WTC11 (cell line): ENCODE results near the gene IL6R. TPM values are rescaled to one million over a fixed set of nuclear protein-coding genes. Genes with fewer than 3 reads are reported as not detected.
"Not testable (repeated sequence)": the region's sequence is repeated elsewhere in the genome, so short reads cannot be mapped to it uniquely, and the experiment has no call there.

Experiments
- ATAC-seq: fragments of 200-7000 bp; cut with Tn5 transposase; 2 replicates; pipeline ENCODE4 v1.10.0; 2021; ENCODE audit warnings: mild to moderate bottlenecking, moderate library complexity
- CTCF ChIA-PET: fragments of 300-600 bp; sonication (Branson Sonifier 250); formaldehyde crosslinking; loops from one replicate; lab custom pipeline; 2021; ENCODE audit warnings: antibody characterized with exemption; lab: Charles Lee
- POLR2A ChIA-PET: fragments of 350-600 bp; sonication (Branson Sonifier 250); formaldehyde crosslinking; loops from one replicate; lab custom pipeline; 2021; ENCODE audit warnings: antibody characterized with exemption; lab: Charles Lee
- DNase-seq: peaks from one replicate; pipeline ENCODE4 v3.0.0; 2021; ENCODE audit warnings: low spot score
- H3K27ac Mint-ChIP-seq: 2 replicates; pipeline ENCODE4 v1.8.0; 2021; ENCODE audit warnings: mixed read lengths
- H3K27me3 Mint-ChIP-seq: 2 replicates; pipeline ENCODE4 v1.8.0; 2021; ENCODE audit warnings: low read depth, mild to moderate bottlenecking, moderate library complexity, mixed read lengths
- H3K36me3 Mint-ChIP-seq: 2 replicates; pipeline ENCODE4 v1.8.0; 2021; ENCODE audit warnings: mixed read lengths
- H3K4me1 Mint-ChIP-seq: 2 replicates; pipeline ENCODE4 v1.8.0; 2022; ENCODE audit warnings: mixed read lengths
- H3K4me3 Mint-ChIP-seq: 2 replicates; pipeline ENCODE4 v1.8.0; 2021; ENCODE audit warnings: mild to moderate bottlenecking, moderate library complexity, mixed read lengths
- H3K9me3 Mint-ChIP-seq: 2 replicates; pipeline ENCODE4 v1.8.0; 2021; ENCODE audit warnings: mixed read lengths
- ATF1 ChIP-seq: sonication (generic); formaldehyde crosslinking; IDR thresholded peaks from 2 replicates; pipeline ENCODE4 v1.8.1; 2023; ENCODE audit warnings: mild to moderate bottlenecking, moderate library complexity, missing genetic modification reagents
- CTCF ChIP-seq: fragments of 200-600 bp; IDR thresholded peaks from 2 replicates; pipeline ENCODE4 v1.8.0; 2022; ENCODE audit warnings: antibody characterized with exemption
- E2F1 ChIP-seq: sonication (generic); formaldehyde crosslinking; IDR thresholded peaks from 2 replicates; pipeline ENCODE4 v1.8.0; 2022; ENCODE audit warnings: mild to moderate bottlenecking, missing genetic modification reagents
- ERG ChIP-seq: fragments of 250-450 bp; sonication (Bioruptor Pico); IDR thresholded peaks from 2 replicates; pipeline ENCODE4 v1.8.0; 2021; ENCODE audit warnings: mild to moderate bottlenecking
- ETV6 ChIP-seq: sonication (generic); formaldehyde crosslinking; IDR thresholded peaks from 2 replicates; pipeline ENCODE4 v1.8.1; 2022; ENCODE audit warnings: mild to moderate bottlenecking, missing genetic modification reagents
- FOXJ3 ChIP-seq: sonication (generic); formaldehyde crosslinking; IDR thresholded peaks from 2 replicates; pipeline ENCODE4 v1.9.0; 2021; ENCODE audit warnings: missing genetic modification reagents, mild to moderate bottlenecking, borderline replicate concordance
- HMGXB4 ChIP-seq: sonication (generic); formaldehyde crosslinking; IDR thresholded peaks from 2 replicates; pipeline ENCODE4 v1.8.1; 2023; ENCODE audit warnings: mild to moderate bottlenecking, moderate library complexity, missing genetic modification reagents
- IRF1 ChIP-seq: sonication (generic); formaldehyde crosslinking; IDR thresholded peaks from 2 replicates; pipeline ENCODE4 v1.8.0; 2023; ENCODE audit warnings: missing genetic modification reagents
- JAZF1 ChIP-seq: fragments of 250-450 bp; sonication (Bioruptor Pico); IDR thresholded peaks from 2 replicates; pipeline ENCODE4 v1.9.0; 2021; ENCODE audit warnings: moderate library complexity, mild to moderate bottlenecking, inconsistent platforms
- MAX ChIP-seq: sonication (generic); formaldehyde crosslinking; IDR thresholded peaks from 2 replicates; pipeline ENCODE4 v1.8.0; 2022; ENCODE audit warnings: mild to moderate bottlenecking, missing genetic modification reagents
- NFATC4 ChIP-seq: fragments of 250-450 bp; sonication (Bioruptor Pico); IDR thresholded peaks from 2 replicates; pipeline ENCODE4 v1.9.0; 2021; ENCODE audit warnings: mild to moderate bottlenecking
- NR3C1 ChIP-seq: sonication (generic); formaldehyde crosslinking; conservative IDR thresholded peaks from 2 replicates; pipeline ENCODE4 v1.8.1; 2023; ENCODE audit warnings: low read depth, mild to moderate bottlenecking, missing genetic modification reagents
- OVOL2 ChIP-seq: fragments of 250-450 bp; sonication (Bioruptor Pico); IDR thresholded peaks from 2 replicates; pipeline ENCODE4 v1.9.0; 2021; ENCODE audit warnings: mild to moderate bottlenecking, borderline replicate concordance
- SP1 ChIP-seq: sonication (generic); formaldehyde crosslinking; conservative IDR thresholded peaks from 2 replicates; pipeline ENCODE4 v1.8.1; 2022; ENCODE audit warnings: missing genetic modification reagents
- TEAD1 ChIP-seq: sonication (generic); formaldehyde crosslinking; IDR thresholded peaks from 2 replicates; pipeline ENCODE4 v1.8.0; 2022; ENCODE audit warnings: mild to moderate bottlenecking, missing genetic modification reagents
- ZBTB43 ChIP-seq: sonication (generic); formaldehyde crosslinking; IDR thresholded peaks from 2 replicates; pipeline ENCODE4 v1.8.1; 2023; ENCODE audit warnings: mild to moderate bottlenecking, missing genetic modification reagents
- ZNF121 ChIP-seq: sonication (generic); formaldehyde crosslinking; IDR thresholded peaks from 2 replicates; pipeline ENCODE4 v1.8.0; 2023; ENCODE audit warnings: missing genetic modification reagents
- ZNF512 ChIP-seq: sonication (generic); formaldehyde crosslinking; IDR thresholded peaks from 2 replicates; pipeline ENCODE4 v1.8.1; 2022; ENCODE audit warnings: missing genetic modification reagents, borderline replicate concordance
- total RNA-seq: library from RNA; stranded (reverse); gene quantifications from 3 replicates; pipeline ENCODE4 v1.2.3, GENCODE V29; 2021

IL6R gene
- total RNA-seq, 1 experiment from 2014 or later, result 7.0 TPM

- POLR2A ChIA-PET, H3K9me3 Mint-ChIP-seq, H3K36me3 Mint-ChIP-seq, CTCF ChIA-PET, H3K27ac Mint-ChIP-seq, ATAC-seq, H3K27me3 Mint-ChIP-seq, DNase-seq, H3K4me1 Mint-ChIP-seq, H3K4me3 Mint-ChIP-seq: not testable (repeated sequence)
- peak; percentile 10; the same call in 1 of the 2 replicates for TF ChIP-seq ZNF121 (CRISPR knock-in tag)
Observed at GRCh38 chr1:154373777-154374357, 31.3 kb upstream of the IL6R start.

- no peak for DNase-seq
- Mint-ChIP-seq H3K4me1 (no peaks in the 10 kb centered on the region), H3K27me3 (no peaks in the 10 kb centered on the region), H3K4me3 (no peak overlapping the region), H3K9me3 (peaks cover 3% of the 10 kb centered on the region; the same call in 1 of the 2 replicates), H3K36me3 (no peaks in the 10 kb centered on the region), H3K27ac (no peak overlapping the region)
- TF ChIP-seq ZBTB43 (CRISPR knock-in tag) (no peak), NR3C1 (CRISPR knock-in tag) (no peak), ERG (CRISPR knock-in tag) (no peak), TEAD1 (no peak), CTCF (no peak), HMGXB4 (CRISPR knock-in tag) (no peak), JAZF1 (CRISPR knock-in tag) (no peak), E2F1 (no peak), OVOL2 (no peak), IRF1 (CRISPR knock-in tag) (no peak), FOXJ3 (CRISPR knock-in tag) (no peak), SP1 (CRISPR knock-in tag) (no peak), NFATC4 (CRISPR knock-in tag) (no peak), MAX (CRISPR knock-in tag) (no peak), ETV6 (CRISPR knock-in tag) (no peak), ZNF512 (CRISPR knock-in tag) (no peak), ATF1 (CRISPR knock-in tag) (no peak)
- ChIA-PET POLR2A (no interaction called here), CTCF (no interaction called here)
- no peak for ATAC-seq
Observed at GRCh38 chr1:154379301-154379700, 25.8 kb upstream of the IL6R start.
